OCI-LY3 (cell line): ENCODE data around the gene USP35.

Experiments used
- H2AFZ ChIP-seq: fragments of 200-600, 300-600 bp; shearing (Covaris generic); 2 replicates; pipeline ENCODE4 v1.6.0; 2014; ENCODE audit warnings: antibody characterized with exemption, low read depth, low read length
- H3K27ac ChIP-seq: fragments of 200-600, 300-600 bp; sonication (generic); 2 replicates; pipeline ENCODE4 v1.5.1; 2014; ENCODE audit warnings: mild to moderate bottlenecking, low read length, moderate library complexity, mixed read lengths
- H3K27me3 ChIP-seq: fragments of 200-600, 300-600 bp; sonication (generic); 2 replicates; pipeline ENCODE4 v1.6.1; 2014; ENCODE audit warnings: low read depth, low read length, mixed read lengths
- H3K36me3 ChIP-seq: fragments of 200-600, 300-600 bp; sonication (generic); replicated peaks from 2 replicates; pipeline ENCODE3; 2014; ENCODE audit warnings: low read depth, low read length, mixed read lengths
- H3K4me1 ChIP-seq: fragments of 300-600, 200-600 bp; sonication (generic); 2 replicates; pipeline ENCODE4 v1.6.1; 2014; ENCODE audit warnings: low read length, mixed read lengths
- H3K4me2 ChIP-seq: fragments of 200-600, 300-600 bp; sonication (generic); 2 replicates; pipeline ENCODE4 v1.6.1; 2014; ENCODE audit warnings: low read length, mixed read lengths
- H3K4me3 ChIP-seq: fragments of 300-600, 200-600 bp; sonication (generic); 2 replicates; pipeline ENCODE4 v1.5.1; 2014; ENCODE audit warnings: antibody characterized with exemption, mild to moderate bottlenecking, low read length, moderate library complexity
- H3K79me2 ChIP-seq: fragments of 300-600, 200-600 bp; shearing (Covaris generic); 2 replicates; pipeline ENCODE4 v1.6.1; 2014; ENCODE audit warnings: mild to moderate bottlenecking, low read length, mixed read lengths
- H3K9ac ChIP-seq: fragments of 300-600, 200-600 bp; shearing (Covaris generic); 2 replicates; pipeline ENCODE4 v1.6.0; 2014; ENCODE audit warnings: mild to moderate bottlenecking, low read length, moderate library complexity
- H3K9me3 ChIP-seq: fragments of 200-600, 300-600 bp; shearing (Covaris generic); 2 replicates; pipeline ENCODE4 v1.6.1; 2014; ENCODE audit warnings: low read length, mixed read lengths; ENCODE audit not compliant: insufficient read depth
- H4K20me1 ChIP-seq: fragments of 200-600, 300-600 bp; sonication (generic); 2 replicates; pipeline ENCODE4 v1.6.1; 2016; ENCODE audit warnings: low read length, mixed read lengths; ENCODE audit not compliant: insufficient read depth
- CTCF ChIP-seq: fragments of 200-600, 300-600 bp; sonication (generic); IDR thresholded peaks from 2 replicates; pipeline ENCODE4 v1.5.1; 2014; ENCODE audit warnings: antibody characterized with exemption, low read length, low read depth
- EZH2phosphoT487 ChIP-seq: fragments of 200-600 bp; shearing (Covaris generic); IDR thresholded peaks from 2 replicates; pipeline ENCODE4 v1.6.1; 2018; ENCODE audit warnings: antibody characterized with exemption, mixed run types, low read depth

The USP35 gene

GRCh38 chr11:78145511-78146025 lies 43.2 kb upstream of the USP35 start:
- Histone ChIP-seq H3K4me1 (peaks cover 14% of the 10 kb centered on the region), H3K9me3 (no peaks in the 10 kb centered on the region), H2AFZ (no peak overlapping the region), H3K27me3 (no peaks in the 10 kb centered on the region), H3K79me2 (peaks cover 9% of the 10 kb centered on the region), H3K27ac (no peak overlapping the region), H3K4me3 (no peak overlapping the region), H4K20me1 (no peaks in the 10 kb centered on the region), H3K36me3 (peaks cover 3% of the 10 kb centered on the region), H3K4me2 (no peak overlapping the region), H3K9ac (no peak overlapping the region)
- TF ChIP-seq EZH2phosphoT487 = no peak
- no peak for TF ChIP-seq CTCF

DNA sequence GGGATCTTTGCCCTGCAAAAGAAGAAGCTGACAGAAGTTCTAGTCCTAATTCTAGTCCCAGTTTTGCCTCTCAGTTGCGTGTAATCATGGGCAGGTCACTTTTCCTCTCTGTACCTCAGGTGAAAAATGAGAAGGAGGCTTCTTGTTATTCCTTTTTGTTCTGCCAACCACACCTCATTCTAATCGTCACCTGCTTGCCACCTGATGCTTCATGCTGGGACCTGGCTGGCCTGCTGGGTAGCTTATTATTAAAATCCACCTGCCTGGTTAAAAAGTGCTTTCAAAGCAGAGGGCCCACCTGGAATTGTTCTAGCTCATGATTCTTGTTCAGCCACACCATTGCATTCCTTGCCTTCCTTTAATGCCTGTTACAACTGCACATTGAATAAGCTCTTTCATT lies 40.9 kb upstream of the USP35 start:
- H3K4me3 ChIP-seq = no peak overlapping the region
- no peaks in the 10 kb centered on the region for H3K36me3 ChIP-seq
- no peaks in the 10 kb centered on the region for H3K9me3 ChIP-seq
- no peaks in the 10 kb centered on the region for H3K79me2 ChIP-seq
- no peak overlapping the region for H3K4me2 ChIP-seq
- H3K4me1 ChIP-seq = peaks cover 9% of the 10 kb centered on the region
- no peak overlapping the region for H3K27ac ChIP-seq
- H2AFZ ChIP-seq = no peak overlapping the region
- H3K9ac ChIP-seq = no peak overlapping the region
- no peak for TF ChIP-seq EZH2phosphoT487
- no peak for TF ChIP-seq CTCF
- no peaks in the 10 kb centered on the region for H4K20me1 ChIP-seq
- H3K27me3 ChIP-seq = no peaks in the 10 kb centered on the region

GRCh38 chr11:78149646-78150045 lies 39.1 kb upstream of the USP35 start:
- Histone ChIP-seq H3K36me3 (no peaks in the 10 kb centered on the region), H3K9me3 (no peaks in the 10 kb centered on the region), H3K4me2 (no peak overlapping the region)

DNA sequence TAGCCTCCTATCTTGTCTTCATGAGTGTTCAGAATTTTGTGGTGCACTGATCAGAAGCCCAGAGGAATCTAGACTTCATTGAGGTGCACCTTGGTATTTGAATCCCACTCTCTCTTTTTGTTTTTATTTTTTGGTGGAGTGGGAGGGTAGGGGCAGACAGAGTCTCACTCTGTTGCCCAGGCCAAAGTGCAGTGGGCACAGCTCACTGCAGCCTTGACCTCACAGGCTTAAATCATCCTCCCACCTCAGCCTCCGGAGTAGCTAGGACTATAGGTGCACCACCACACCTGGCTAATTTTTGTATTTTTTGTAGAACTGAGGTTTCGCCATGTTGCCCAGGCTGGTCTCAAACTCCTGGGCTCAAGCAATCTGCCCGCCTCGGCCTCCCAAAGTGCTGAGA lies 38.4 kb upstream of the USP35 start:
- H2AFZ ChIP-seq = no peak overlapping the region
- no peak overlapping the region for H3K9ac ChIP-seq
- no peaks in the 10 kb centered on the region for H3K27me3 ChIP-seq
- H3K27ac ChIP-seq = no peak overlapping the region
- no peaks in the 10 kb centered on the region for H3K9me3 ChIP-seq
- no peak overlapping the region for H3K4me3 ChIP-seq
- no peaks in the 10 kb centered on the region for H3K4me1 ChIP-seq
- no peaks in the 10 kb centered on the region for H4K20me1 ChIP-seq
- no peaks in the 10 kb centered on the region for H3K36me3 ChIP-seq
- TF ChIP-seq EZH2phosphoT487 = no peak
- no peak for TF ChIP-seq CTCF
- no peaks in the 10 kb centered on the region for H3K79me2 ChIP-seq
- H3K4me2 ChIP-seq = no peak overlapping the region

More at GRCh38 chr11:78149646-78150045, 39.1 kb upstream of the USP35 start:
- no peak for TF ChIP-seq EZH2phosphoT487
- peak; percentile 44 for TF ChIP-seq CTCF
- Histone ChIP-seq H3K4me1 (no peaks in the 10 kb centered on the region), H3K4me3 (no peak overlapping the region), H3K9ac (no peak overlapping the region), H3K27me3 (no peaks in the 10 kb centered on the region), H2AFZ (no peak overlapping the region), H4K20me1 (no peaks in the 10 kb centered on the region), H3K79me2 (no peaks in the 10 kb centered on the region), H3K27ac (no peak overlapping the region)
